ENCODE results near the gene NRIP1. TPM values are rescaled to one million over a fixed set of nuclear protein-coding genes. Genes with fewer than 3 reads are reported as not detected.

NRIP1 gene
- total RNA-seq, 1 experiment from 2014 or later = 10.4 TPM

- Histone ChIP-seq H2BK15ac (ENCODE audit: low read depth, low read length) (no peak overlapping the region), H3K18ac (ENCODE audit: insufficient read length, low read depth, low read length) (no peak overlapping the region), H2AK5ac (ENCODE audit: insufficient read length, low read length) (no peak overlapping the region), H4K91ac (ENCODE audit: insufficient read length, low read depth, low read length) (no peak overlapping the region), H3K9me3 (ENCODE audit: control insufficient read depth, low read depth, low read length) (no peaks in the 10 kb centered on the region), H2BK120ac (ENCODE audit: low read depth, low read length, poor library complexity, severe bottlenecking) (no peak overlapping the region), H2BK12ac (ENCODE audit: insufficient read length, low read depth, low read length) (no peak overlapping the region), H2BK20ac (ENCODE audit: low read depth, low read length, poor library complexity, severe bottlenecking) (no peak overlapping the region), H4K20me1 (ENCODE audit: control insufficient read depth, insufficient read depth, insufficient read length) (no peaks in the 10 kb centered on the region), H3K4me2 (ENCODE audit: insufficient read depth, insufficient read length, low read length) (no peak overlapping the region), H3K27ac (ENCODE audit: insufficient read length, low read depth, low read length) (no peak overlapping the region), H3K23me2 (ENCODE audit: insufficient read length, low read depth, low read length, poor library complexity, severe bottlenecking) (no peaks in the 10 kb centered on the region), H3K9ac (ENCODE audit: extremely low read depth, insufficient read length, low read length) (no peak overlapping the region), H4K5ac (ENCODE audit: insufficient read length, low read depth, low read length) (no peak overlapping the region), H3K4me1 (ENCODE audit: insufficient read depth, low read length) (no peaks in the 10 kb centered on the region), H3K4ac (ENCODE audit: low read depth, low read length) (no peak overlapping the region), H3T11ph (ENCODE audit: low read length) (no peak overlapping the region), H3K79me2 (ENCODE audit: insufficient read depth, low read length) (no peaks in the 10 kb centered on the region; the same call in 1 of the 2 replicates), H3K23ac (ENCODE audit: insufficient read length, low read depth, low read length) (no peak overlapping the region), H2BK5ac (ENCODE audit: insufficient read length, low read length) (no peak overlapping the region), H3K79me1 (ENCODE audit: insufficient read depth, low read depth, low read length, poor library complexity, severe bottlenecking) (peaks cover 3% of the 10 kb centered on the region), H2AFZ (ENCODE audit: low read length) (no peak overlapping the region), H3K56ac (ENCODE audit: insufficient read length, low read depth, low read length) (no peak overlapping the region), H4K8ac (replicated peaks; ENCODE audit: insufficient read length, low read depth, low read length) (no peak overlapping the region), H3K27me3 (ENCODE audit: insufficient read depth, low read length) (no peaks in the 10 kb centered on the region), H3K14ac (ENCODE audit: insufficient read depth, low read length) (no peak overlapping the region)
- DNase-seq = no peak
- TF ChIP-seq, protein P1, sequence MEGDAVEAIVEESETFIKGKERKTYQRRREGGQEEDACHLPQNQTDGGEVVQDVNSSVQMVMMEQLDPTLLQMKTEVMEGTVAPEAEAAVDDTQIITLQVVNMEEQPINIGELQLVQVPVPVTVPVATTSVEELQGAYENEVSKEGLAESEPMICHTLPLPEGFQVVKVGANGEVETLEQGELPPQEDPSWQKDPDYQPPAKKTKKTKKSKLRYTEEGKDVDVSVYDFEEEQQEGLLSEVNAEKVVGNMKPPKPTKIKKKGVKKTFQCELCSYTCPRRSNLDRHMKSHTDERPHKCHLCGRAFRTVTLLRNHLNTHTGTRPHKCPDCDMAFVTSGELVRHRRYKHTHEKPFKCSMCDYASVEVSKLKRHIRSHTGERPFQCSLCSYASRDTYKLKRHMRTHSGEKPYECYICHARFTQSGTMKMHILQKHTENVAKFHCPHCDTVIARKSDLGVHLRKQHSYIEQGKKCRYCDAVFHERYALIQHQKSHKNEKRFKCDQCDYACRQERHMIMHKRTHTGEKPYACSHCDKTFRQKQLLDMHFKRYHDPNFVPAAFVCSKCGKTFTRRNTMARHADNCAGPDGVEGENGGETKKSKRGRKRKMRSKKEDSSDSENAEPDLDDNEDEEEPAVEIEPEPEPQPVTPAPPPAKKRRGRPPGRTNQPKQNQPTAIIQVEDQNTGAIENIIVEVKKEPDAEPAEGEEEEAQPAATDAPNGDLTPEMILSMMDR (conservative IDR thresholded peaks at IDR 0.05) = no peak
- Mint-ChIP-seq H3K9me3 (peaks cover 4% of the 10 kb centered on the region in 2 experiments; a peak in 3 of 5 replicates), H3K36me3 (ENCODE audit: insufficient read depth in 1 of 3, low read depth in 3 of 3) (peaks cover 6 to 17% (median 15%) of the 10 kb centered on the region in 3 experiments; a peak in 6 of 7 replicates), H3K27me3 (ENCODE audit: low read depth) (no peaks in the 10 kb centered on the region), H3K4me1 (no peaks in the 10 kb centered on the region), H3K27ac (no peak overlapping the region), H3K4me3 (no peak overlapping the region)
Observed at GRCh38 chr21:15042531-15042930, 22.3 kb downstream of the NRIP1 start.
